Measurements from ENCODE around the gene BICDL1. TPM values are rescaled to one million over a fixed set of nuclear protein-coding genes. Genes with fewer than 3 reads are reported as not detected.

Gene BICDL1
- total and polyA plus RNA-seq, 2 experiments from 2014 or later: not detected

DNA sequence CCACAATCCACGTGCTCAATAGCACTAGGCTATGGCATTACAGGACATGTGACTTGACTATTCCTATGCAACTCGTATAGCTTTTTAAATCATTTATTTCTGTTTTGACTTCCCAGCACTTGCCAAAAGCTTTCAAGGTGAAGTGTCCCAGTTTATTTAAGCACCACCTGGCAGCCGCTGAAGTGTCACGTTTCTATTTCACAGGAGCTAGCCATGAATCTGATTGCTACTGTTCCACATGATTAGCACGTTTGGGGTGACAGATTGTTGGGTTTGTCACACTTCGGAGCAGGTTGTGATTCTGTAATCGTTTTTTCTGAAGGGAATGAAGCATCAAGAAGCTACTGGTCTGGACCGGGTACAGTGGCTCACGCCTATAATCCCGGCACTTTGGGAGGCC lies 39.9 kb upstream of the BICDL1 start:
- no peaks in the 10 kb centered on the region for H3K9me3 ChIP-seq (ENCODE audit: low read depth)
- H3K36me3 ChIP-seq (ENCODE audit: low read depth): no peaks in the 10 kb centered on the region
- H3K27me3 ChIP-seq (replicated peaks; ENCODE audit: insufficient read depth): no peaks in the 10 kb centered on the region; the same call in 1 of the 2 replicates
- H4K20me1 ChIP-seq (ENCODE audit: insufficient read depth): no peaks in the 10 kb centered on the region
- no peak for DNase-seq
- no peak overlapping the region for H3K9ac ChIP-seq
- no peak overlapping the region for H2AFZ ChIP-seq
- WGBS, 2 experiments (ENCODE audit: low coverage in 1 of 2, low lambda C conversion rate in 2 of 2, missing lambda C conversion rate in 2 of 2): 36 to 45% methylated on average over 10 of the region's 10 CpGs
- no peak for TF ChIP-seq EZH2 (IDR thresholded peaks at IDR 0.05; ENCODE audit: insufficient read depth, poor library complexity, severe bottlenecking)
- no peak for TF ChIP-seq EZH2phosphoT487 (IDR thresholded peaks at IDR 0.05; ENCODE audit: insufficient read depth, low read depth)
- H3K27ac ChIP-seq: no peak overlapping the region
- no peaks in the 10 kb centered on the region for H3K79me2 ChIP-seq (ENCODE audit: insufficient read depth)
- no peaks in the 10 kb centered on the region for H3K9me2 ChIP-seq (ENCODE audit: insufficient read depth)
- in situ Hi-C loops (cut with MboI): no loop called here
- H3K4me1 ChIP-seq (ENCODE audit: insufficient read depth): no peaks in the 10 kb centered on the region
- no peak overlapping the region for H3K4me2 ChIP-seq (ENCODE audit: unreplicated experiment)
- no peak overlapping the region for H3K4me3 ChIP-seq
- no peaks in the 10 kb centered on the region for H3F3A ChIP-seq (ENCODE audit: insufficient read depth)

DNA sequence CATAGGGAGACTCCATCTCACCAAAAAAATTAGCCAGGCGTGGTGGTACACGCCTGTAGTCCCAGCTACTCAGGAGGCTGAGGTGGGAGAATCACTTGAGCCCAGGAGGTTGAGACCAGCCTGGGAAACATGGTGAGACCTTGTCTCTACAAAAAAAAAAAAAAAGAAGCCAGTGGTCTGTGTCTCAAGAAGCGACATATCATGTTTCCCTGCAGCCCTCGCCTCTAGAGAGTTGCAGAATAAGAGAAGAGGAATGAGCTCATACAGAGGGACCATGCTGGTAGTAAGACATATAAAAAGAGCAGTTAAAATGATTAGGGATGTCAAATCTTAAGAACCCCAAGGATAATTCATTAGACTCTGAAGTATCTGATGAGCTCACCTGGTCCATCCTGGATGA lies 39.4 kb upstream of the BICDL1 start:
- Histone ChIP-seq H3K9me3 (ENCODE audit: low read depth) (no peaks in the 10 kb centered on the region), H3K9me2 (ENCODE audit: insufficient read depth) (no peaks in the 10 kb centered on the region), H3F3A (ENCODE audit: insufficient read depth) (no peaks in the 10 kb centered on the region), H2AFZ (no peak overlapping the region), H3K4me3 (no peak overlapping the region), H3K27ac (no peak overlapping the region), H3K4me1 (ENCODE audit: insufficient read depth) (no peaks in the 10 kb centered on the region), H3K9ac (no peak overlapping the region), H3K27me3 (replicated peaks; ENCODE audit: insufficient read depth) (no peaks in the 10 kb centered on the region; the same call in 1 of the 2 replicates), H3K36me3 (ENCODE audit: low read depth) (no peaks in the 10 kb centered on the region), H3K4me2 (ENCODE audit: unreplicated experiment) (no peak overlapping the region), H4K20me1 (ENCODE audit: insufficient read depth) (no peaks in the 10 kb centered on the region), H3K79me2 (ENCODE audit: insufficient read depth) (no peaks in the 10 kb centered on the region)
- in situ Hi-C loops (cut with MboI): no loop called here
- no peak for TF ChIP-seq EZH2 (IDR thresholded peaks at IDR 0.05; ENCODE audit: insufficient read depth, poor library complexity, severe bottlenecking)
- TF ChIP-seq EZH2phosphoT487 (IDR thresholded peaks at IDR 0.05; ENCODE audit: insufficient read depth, low read depth): no peak
- 12 to 25% methylated on average over 4 of the region's 4 CpGs for WGBS, 2 experiments (ENCODE audit: low coverage in 1 of 2, low lambda C conversion rate in 2 of 2, missing lambda C conversion rate in 2 of 2)
- no peak for DNase-seq

DNA sequence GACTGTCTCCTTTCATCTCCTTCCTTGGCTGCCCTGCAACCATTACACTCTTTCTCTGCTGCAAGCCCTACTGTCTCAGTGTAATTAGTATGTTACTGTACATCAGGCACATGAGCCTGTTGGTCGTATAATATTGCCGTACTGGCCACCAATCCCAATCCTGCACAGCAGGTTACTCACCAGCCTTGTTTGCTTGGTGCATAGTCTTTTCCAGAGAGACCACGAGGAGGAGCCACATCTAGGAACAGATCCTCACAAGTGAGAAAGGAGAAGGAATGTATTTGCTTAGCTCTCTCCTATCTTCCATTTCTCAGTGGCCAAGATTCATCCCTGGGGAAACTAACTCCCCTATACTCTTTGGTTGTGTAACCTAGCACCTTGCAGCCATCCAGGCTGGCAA lies 33.0 kb upstream of the BICDL1 start:
- Histone ChIP-seq H3K4me2 (ENCODE audit: unreplicated experiment) (no peak overlapping the region), H3K27me3 (replicated peaks; ENCODE audit: insufficient read depth) (no peaks in the 10 kb centered on the region), H3K79me2 (ENCODE audit: insufficient read depth) (no peaks in the 10 kb centered on the region), H2AFZ (no peak overlapping the region), H3K9me2 (ENCODE audit: insufficient read depth) (no peaks in the 10 kb centered on the region), H3K4me1 (ENCODE audit: insufficient read depth) (no peaks in the 10 kb centered on the region), H3K4me3 (no peak overlapping the region), H3K9me3 (ENCODE audit: low read depth) (no peaks in the 10 kb centered on the region), H3F3A (ENCODE audit: insufficient read depth) (no peaks in the 10 kb centered on the region), H4K20me1 (ENCODE audit: insufficient read depth) (no peaks in the 10 kb centered on the region), H3K9ac (no peak overlapping the region), H3K36me3 (ENCODE audit: low read depth) (no peaks in the 10 kb centered on the region), H3K27ac (no peak overlapping the region)
- in situ Hi-C loops (cut with MboI): no loop called here
- no peak for DNase-seq
- no peak for TF ChIP-seq EZH2 (IDR thresholded peaks at IDR 0.05; ENCODE audit: insufficient read depth, poor library complexity, severe bottlenecking)
- TF ChIP-seq EZH2phosphoT487 (IDR thresholded peaks at IDR 0.05; ENCODE audit: insufficient read depth, low read depth): no peak
- 36 to 48% methylated on average over 3 of the region's 3 CpGs for WGBS, 2 experiments (ENCODE audit: low coverage in 1 of 2, low lambda C conversion rate in 2 of 2, missing lambda C conversion rate in 2 of 2)

DNA sequence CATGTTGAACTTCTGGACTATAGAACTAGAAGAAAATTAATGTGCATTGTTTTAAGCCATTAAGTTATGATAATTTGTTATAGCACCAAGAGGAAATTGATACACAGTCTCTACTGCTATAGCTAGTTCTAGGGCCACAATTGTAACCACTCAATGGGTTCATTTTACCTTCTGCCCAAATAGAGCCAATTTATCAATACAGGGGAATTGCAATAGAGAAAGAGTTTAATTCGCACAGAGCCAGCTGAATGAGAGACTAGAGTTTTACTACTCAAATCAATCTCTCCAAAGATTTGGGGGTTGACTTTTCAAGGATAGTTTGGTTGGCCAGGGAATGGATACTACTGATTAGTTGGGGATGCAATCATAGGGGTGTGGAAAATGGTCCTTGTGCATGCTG lies 31.9 kb upstream of the BICDL1 start:
- in situ Hi-C loops (cut with MboI): no loop called here
- Histone ChIP-seq H3K79me2 (ENCODE audit: insufficient read depth) (no peaks in the 10 kb centered on the region), H3K27ac (no peak overlapping the region), H3K9me2 (ENCODE audit: insufficient read depth) (no peaks in the 10 kb centered on the region), H3K9ac (no peak overlapping the region), H3K27me3 (replicated peaks; ENCODE audit: insufficient read depth) (no peaks in the 10 kb centered on the region), H3K4me3 (no peak overlapping the region), H2AFZ (no peak overlapping the region), H3K4me2 (ENCODE audit: unreplicated experiment) (no peak overlapping the region), H3K36me3 (ENCODE audit: low read depth) (no peaks in the 10 kb centered on the region), H3F3A (ENCODE audit: insufficient read depth) (no peaks in the 10 kb centered on the region), H3K4me1 (ENCODE audit: insufficient read depth) (no peaks in the 10 kb centered on the region), H4K20me1 (ENCODE audit: insufficient read depth) (no peaks in the 10 kb centered on the region), H3K9me3 (ENCODE audit: low read depth) (no peaks in the 10 kb centered on the region)
- WGBS, 2 experiments (ENCODE audit: low coverage in 1 of 2, low lambda C conversion rate in 2 of 2, missing lambda C conversion rate in 2 of 2): 64 to 72% methylated on average over 1 of the region's 1 CpG
- TF ChIP-seq EZH2phosphoT487 (IDR thresholded peaks at IDR 0.05; ENCODE audit: insufficient read depth, low read depth): no peak
- TF ChIP-seq EZH2 (IDR thresholded peaks at IDR 0.05; ENCODE audit: insufficient read depth, poor library complexity, severe bottlenecking): no peak
- no peak for DNase-seq

DNA sequence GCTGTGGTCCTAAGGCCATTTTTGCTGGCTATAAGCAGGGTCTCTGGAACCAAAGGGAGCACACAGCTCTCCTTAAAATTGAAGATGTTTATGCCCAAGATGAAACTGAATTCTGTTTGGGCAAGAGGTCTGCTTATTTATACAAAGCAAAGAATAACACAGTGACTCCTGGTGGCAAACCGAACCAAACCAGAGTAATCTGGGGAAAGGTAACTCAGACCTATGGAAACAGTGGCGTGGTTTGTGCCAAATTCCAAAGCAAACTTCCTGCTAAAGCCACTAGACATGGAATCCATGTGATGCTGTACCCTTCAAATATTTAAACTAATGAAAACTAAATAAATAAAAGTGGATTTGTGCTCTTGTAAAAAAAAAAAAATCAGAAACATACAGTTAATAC lies 29.6 kb upstream of the BICDL1 start:
- no peaks in the 10 kb centered on the region for H4K20me1 ChIP-seq (ENCODE audit: insufficient read depth)
- H3K4me2 ChIP-seq (ENCODE audit: unreplicated experiment): no peak overlapping the region
- 32 to 40% methylated on average over 2 of the region's 2 CpGs for WGBS, 2 experiments (ENCODE audit: low coverage in 1 of 2, low lambda C conversion rate in 2 of 2, missing lambda C conversion rate in 2 of 2)
- H3F3A ChIP-seq (ENCODE audit: insufficient read depth): no peaks in the 10 kb centered on the region
- H3K36me3 ChIP-seq (ENCODE audit: low read depth): no peaks in the 10 kb centered on the region
- no peaks in the 10 kb centered on the region for H3K9me2 ChIP-seq (ENCODE audit: insufficient read depth)
- no peak overlapping the region for H2AFZ ChIP-seq
- no peak overlapping the region for H3K9ac ChIP-seq
- no peaks in the 10 kb centered on the region for H3K4me1 ChIP-seq (ENCODE audit: insufficient read depth)
- in situ Hi-C loops (cut with MboI): no loop called here
- no peaks in the 10 kb centered on the region for H3K9me3 ChIP-seq (ENCODE audit: low read depth)
- peaks cover 3% of the 10 kb centered on the region; the same call in 1 of the 2 replicates for H3K27me3 ChIP-seq (replicated peaks; ENCODE audit: insufficient read depth)
- H3K4me3 ChIP-seq: no peak overlapping the region
- H3K79me2 ChIP-seq (ENCODE audit: insufficient read depth): no peaks in the 10 kb centered on the region
- no peak overlapping the region for H3K27ac ChIP-seq
- DNase-seq: no peak
- TF ChIP-seq EZH2 (IDR thresholded peaks at IDR 0.05; ENCODE audit: insufficient read depth, poor library complexity, severe bottlenecking): no peak

Measured in GM23248 (cell line).